NCI-H2029 (cell line): ENCODE measurements around the gene MYH9.

ENCODE experiments used
- DNase-seq: peaks from one replicate; lab custom pipeline; 2025; lab: John Stamatoyannopoulos, UW

The MYH9 gene

DNA sequence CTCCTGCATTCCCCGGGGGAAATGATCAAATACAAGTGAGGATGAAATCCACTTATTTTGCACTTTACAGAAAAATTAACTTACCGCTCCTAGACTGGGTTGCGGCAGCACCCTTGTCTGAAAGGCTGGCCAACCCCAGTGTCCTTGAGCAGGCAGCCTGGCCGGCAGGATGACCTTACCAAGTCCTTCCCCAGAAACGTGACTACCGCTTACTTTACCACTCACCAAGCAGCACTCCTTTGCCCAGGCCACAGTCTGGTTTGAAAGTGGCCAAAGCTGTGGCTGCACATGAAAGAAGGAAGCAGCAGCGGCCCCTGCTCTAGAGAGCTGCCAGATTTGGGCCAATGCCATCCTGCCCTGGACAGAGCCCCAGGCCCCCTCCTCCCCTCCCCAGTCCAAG is 20.3 kb downstream of the MYH9 start:
- DNase-seq: no peak

DNA sequence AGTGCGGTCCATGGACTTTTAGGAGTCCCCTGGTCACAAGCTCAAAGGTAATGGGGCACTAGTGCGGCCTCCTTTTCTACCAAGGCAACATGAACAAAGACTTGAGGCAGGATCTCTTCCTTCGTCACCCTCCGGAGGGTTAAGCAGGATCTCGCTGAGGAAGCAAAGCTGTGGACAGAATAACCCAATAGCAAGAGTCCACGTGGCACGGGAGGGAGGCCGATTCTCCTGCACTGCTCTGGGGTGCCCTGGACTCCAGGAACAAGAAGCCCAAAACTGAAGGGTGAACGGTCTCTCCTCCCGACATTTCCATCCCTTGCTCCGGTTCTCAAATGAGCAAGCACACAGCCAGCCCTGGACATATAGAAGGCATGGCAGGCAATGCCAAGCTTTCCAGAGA is 20.7 kb downstream of the MYH9 start:
- DNase-seq: no peak

DNA sequence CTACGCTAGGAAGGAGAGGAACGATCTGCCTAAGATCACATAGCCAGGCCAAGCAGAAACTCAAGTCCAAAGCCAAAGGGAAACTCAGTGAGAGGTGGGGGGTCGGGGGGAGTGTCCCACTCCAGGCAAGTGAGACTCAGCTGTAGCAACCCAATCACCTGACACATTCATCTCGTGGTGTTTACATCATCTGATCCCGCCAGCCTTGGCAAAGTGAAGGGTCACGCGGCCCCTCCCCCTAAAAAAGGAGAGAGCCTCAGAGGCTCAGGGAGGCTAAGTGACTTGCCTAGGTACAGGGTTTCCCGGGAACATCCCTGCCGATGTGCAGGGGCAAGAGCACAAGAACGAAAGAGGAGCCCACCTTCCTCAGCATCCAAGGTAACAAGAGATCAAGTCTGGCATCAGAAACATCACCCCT is 21.5 kb downstream of the MYH9 start:
- DNase-seq: no peak

DNA sequence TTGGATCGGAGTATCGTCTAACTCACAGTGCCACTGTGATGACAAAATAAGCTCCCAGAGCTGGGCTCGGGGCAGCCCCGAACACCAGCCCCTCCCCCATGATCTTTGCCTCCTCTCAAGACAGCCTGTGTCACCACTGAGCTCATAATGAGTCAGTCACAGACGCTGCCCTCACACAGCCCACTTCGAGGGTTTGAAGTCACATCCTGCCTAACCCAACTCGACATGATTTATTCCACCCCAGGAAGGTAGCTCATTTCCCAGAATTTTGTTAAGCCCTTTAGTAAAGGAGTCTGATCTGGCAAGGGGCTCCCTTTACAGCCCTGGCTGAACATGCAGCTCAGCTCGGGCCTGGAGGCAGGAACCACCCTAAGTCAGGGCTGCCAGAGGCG is 22.8 kb downstream of the MYH9 start:
- peak; percentile 51 for DNase-seq

DNA sequence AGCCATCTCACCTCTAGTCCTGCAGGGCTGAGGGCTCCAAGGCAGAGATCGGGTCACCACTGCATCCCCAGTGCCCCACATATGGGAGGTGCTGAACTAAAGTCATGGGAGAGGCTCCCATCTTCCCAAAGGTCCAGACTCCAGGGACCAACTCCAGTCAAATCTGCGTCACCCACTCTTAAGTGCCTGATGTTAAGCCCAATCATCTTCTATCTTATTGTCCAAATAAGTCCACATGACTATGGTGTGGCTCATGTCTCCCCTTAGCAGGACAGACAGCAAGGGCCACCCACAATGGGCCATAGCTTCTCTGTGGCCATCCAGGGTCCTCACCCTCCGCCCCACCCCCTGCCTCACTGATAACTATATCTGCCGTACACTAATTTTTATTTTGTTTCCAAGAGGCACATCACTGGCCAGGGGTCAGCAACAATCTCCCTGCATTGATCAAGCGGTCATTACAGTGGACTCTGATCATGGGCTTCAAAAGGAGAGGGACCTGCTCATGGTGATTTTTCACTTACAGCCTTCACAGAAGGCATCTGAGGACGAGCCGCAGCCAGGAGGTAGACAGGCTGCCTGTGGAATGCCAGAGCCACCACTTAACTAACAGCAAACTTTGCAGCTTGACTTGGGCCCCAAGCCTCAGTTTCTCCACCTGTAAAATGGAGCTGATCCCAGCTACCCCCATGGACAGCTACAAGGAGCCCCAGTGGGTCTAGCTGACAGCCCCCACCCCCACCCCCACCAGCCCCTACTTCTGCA is 23.3 kb downstream of the MYH9 start:
- no peak for DNase-seq

DNA sequence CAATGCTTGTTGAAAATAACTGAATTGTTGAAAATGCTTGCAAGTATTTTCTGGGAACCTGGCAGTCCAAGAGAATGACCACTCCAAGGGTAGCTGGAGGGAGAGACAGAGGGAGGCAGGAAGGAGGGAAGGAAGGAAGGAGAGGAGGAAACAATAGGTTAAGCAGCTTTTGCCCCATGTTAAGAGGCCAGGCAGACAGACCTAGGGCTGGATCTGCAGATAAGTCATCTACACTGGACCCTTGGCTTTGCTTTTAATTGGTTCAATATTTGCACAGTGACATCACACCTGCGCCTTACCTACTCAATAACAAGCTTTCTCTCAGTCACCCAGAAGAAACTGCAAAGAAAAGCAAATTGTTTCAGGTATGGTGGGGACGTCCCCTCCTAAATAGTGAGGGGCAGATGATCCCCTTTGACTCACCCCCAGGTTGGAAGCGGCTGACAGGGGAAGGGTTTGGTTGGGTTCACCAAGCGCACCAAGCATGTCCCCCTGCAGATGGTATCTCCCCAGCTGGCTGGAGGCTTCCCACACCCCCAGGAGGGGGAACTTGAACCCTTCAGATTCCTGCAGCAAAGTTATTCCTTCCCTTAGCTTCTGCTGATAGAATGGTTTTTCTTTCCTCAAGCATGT is 24.3 kb downstream of the MYH9 start:
- peak; percentile 54 for DNase-seq

DNA sequence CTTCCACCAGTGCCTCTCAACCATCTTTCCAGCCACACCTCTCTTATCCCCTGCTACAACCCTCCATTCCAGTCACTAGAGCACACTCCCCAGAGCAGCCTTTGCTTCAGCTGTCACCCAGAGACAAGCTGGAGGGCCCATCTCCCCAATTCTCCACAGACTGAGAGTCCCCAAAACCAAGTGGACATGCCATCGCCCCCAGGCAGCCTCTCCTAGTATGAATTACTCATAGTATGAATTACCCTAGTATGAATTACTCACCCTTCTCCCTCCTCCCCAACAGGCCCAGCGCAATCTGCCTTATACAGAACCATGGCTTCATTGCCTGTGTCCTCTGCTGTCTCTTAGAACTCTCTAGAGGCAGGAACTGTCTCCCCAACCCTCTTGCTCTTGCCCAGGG is 24.8 kb downstream of the MYH9 start:
- no peak for DNase-seq

DNA sequence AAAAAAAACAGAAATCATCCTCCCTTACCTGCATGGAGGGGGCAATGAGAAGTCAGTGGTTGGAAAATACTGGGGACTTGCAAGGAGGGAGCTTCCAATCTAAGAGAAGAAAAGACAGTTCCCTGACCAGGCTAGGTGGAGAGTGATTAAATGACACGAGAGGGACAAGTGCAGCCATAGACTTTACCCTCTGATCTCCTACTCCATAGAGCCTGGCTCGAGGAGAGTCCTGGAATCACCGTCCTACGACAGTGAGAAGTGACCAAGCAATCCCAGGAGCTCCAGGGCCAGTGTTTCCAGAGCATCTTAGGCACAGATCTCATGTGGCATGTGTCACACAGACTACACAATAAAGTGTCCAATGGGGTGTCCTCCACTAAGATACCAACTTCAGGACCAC is 25.7 kb downstream of the MYH9 start:
- no peak for DNase-seq

DNA sequence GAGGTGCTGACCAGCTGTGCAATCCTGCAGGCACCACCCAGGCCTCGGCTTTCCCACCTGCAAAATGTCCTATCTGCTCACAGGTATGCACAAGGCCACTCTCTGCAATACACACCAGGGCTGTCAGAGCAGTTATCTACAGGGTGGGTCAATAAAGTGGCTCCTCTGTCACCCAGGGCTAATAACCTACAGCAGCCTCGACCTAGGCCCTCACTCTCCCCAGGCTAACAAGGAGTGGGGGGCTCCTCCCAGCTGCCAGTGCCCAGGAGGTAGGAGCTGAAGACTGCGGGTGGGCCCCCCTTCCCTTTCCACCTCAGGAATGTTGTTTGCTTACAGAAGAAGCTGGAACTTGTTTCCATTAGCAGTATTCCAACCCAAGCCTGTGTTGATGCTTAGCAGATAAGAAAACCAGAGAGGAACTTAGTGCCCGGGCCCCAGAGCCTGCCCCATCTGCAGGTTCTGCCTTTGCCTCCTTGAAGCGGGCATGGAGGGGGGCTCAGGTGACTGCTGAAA is 26.8 kb downstream of the MYH9 start:
- no peak for DNase-seq

DNA sequence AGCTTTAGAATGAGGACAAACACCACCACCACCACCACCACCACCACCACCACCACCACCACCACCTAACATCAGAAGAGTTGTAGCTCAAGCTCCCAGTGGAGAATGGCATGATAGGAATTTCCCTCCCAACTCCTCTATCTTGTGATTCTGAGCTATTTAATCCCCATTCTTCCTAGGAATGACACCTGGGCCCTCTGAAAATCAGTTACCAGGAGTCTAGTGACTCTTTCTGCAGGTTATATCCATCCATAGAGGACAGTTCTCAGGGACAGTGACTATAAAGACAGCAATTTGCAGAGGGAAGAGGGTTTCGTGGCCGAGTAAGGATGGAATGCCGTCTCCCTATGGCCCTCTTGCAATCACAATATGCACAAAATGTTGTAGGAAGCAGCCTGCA is 27.8 kb downstream of the MYH9 start:
- DNase-seq: no peak

DNA sequence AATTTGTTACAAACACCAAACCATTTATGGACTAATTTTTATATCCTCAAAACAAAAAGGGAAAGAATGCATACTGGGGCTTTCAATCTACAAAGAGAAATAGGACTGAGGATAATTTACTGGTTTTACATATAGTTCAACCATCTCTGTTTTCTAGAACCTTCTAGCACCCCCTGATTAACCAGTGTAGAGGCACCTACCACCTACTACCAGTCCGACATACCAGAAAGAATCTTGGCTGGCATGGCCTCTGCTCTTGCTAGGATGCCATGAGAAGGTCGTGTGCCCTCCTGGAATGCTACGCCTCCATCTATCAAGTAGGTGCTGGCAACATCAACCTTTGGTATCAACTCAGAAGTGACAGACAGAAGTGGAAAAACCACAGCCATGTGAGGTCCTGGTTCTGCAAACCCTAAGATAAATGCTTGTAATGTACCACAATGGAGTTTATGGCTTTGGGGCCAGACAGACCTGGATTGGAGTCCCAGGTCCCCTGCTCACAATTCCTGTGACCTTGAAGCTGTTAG is 28.2 kb downstream of the MYH9 start:
- DNase-seq: no peak

DNA sequence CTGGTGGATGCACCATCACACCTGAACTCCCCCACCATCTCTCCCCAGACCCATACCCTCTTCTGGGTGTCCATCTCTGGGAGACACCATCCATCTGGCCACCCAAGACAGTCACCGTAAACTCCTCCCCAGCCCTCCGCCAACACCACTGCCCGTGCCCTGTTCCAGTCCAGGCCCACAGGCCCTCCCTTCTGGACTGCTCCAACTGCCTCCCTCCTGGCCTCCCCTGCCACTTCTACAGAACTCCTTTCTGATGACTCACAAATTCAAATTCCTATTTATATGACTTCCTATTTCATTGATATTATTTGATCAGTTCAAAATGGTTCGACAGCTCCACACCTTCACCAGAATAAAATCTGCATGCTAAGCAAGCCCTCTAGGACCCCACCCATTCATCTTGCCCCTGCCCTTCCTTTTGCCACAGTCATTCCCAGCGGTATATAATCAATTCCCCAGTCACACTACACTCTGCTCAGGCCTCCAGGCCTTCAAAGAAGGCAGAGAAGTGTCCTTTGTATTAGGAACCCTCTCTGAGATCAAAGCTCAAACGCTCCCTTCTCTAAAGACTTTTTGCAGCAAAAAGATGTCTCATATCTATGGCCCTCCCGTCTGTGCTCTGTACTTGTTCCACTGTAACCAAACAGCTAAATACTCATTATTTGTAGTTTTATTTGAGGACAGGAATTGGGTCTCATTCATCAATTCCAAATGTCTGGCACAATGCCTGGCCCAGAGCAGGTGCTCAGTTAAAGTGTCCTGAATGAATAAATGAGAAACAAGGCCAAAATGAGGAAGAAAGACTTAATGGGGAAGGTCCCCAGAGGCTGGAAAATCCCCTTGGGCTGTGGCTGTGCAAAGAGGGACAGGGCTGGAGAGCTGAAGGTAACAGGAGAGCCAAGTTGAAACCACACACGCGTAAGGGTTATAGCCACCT is 29.0 kb downstream of the MYH9 start:
- no peak for DNase-seq

DNA sequence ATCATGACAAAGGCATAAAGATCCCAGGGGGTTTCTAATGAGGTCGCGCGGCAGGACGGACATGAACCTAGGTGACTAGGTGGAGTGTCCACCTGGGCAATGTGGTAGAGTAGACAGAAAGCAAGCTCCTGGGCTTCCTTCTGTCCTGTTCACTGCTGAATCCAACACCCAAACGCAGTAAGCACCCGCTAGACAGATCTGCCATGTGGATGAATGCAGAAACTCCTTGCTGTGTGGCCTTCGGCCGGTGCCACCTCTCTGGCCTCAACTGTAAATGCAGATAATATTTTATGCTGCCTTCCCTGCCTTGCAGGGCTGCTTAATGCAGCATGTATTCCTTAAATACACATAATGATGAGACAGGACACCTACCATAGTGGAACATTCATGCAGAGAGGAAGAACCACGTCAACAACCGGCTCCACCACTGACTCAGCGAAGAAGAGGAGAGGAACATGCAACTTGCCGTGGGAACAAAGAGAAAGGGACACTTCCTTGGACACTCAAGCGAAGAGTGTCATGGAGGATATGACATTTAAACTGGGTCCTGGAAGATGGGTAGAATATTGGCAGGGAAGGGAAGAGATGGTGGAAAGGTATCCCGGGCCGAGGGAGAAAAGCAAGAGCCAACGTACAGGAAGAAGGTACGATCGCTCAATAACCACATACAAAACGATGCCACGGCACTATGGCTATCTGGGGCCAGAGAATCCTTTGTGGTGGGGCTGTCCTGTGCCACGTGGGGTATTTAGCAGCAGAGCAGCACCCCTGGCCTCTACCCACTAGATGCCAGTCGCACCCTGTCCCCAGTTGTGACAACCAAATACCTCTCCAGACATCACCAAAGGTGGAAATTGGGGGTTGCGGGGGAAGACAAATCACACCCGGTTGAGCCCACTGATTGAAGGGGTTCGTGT is 30.8 kb downstream of the MYH9 start:
- no peak for DNase-seq

DNA sequence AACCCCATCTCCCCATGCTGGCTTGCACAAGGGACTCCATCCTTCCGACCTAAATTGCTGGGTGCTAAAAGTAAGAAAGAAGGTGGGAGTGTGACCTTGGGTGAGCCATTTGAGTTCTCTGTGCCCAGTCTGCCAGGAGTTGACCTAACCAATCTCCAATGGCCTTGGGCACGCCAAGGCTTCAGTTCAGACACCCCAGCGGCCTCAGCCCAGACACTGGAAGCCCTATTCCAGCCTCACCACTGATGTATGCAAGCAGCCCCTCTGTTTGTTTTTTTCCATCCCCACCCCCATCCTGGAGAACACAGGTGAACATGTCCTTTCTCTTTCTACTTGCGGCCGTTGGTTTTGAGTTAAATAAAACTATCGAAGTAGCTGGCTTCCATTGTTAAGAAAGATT is 31.9 kb downstream of the MYH9 start:
- DNase-seq: no peak

DNA sequence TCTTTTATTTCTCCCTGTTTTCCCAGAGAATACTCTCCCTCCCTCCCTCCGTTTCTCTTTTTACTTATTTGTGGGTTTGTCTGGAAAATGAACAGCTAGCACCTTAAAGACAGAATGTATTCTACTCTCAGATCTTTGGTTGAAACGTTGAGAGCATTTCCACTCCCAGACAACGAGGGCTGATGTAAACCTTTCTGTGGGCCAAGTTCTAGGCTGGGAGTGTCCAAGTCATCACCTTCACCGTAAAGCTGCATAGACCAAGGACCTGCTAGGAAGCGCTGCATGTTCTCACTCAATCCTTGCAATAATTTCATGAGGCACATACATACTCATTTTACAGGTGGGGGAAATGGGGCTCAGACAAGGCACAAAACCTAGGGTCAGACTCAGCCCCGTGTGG is 32.4 kb downstream of the MYH9 start:
- DNase-seq: no peak

DNA sequence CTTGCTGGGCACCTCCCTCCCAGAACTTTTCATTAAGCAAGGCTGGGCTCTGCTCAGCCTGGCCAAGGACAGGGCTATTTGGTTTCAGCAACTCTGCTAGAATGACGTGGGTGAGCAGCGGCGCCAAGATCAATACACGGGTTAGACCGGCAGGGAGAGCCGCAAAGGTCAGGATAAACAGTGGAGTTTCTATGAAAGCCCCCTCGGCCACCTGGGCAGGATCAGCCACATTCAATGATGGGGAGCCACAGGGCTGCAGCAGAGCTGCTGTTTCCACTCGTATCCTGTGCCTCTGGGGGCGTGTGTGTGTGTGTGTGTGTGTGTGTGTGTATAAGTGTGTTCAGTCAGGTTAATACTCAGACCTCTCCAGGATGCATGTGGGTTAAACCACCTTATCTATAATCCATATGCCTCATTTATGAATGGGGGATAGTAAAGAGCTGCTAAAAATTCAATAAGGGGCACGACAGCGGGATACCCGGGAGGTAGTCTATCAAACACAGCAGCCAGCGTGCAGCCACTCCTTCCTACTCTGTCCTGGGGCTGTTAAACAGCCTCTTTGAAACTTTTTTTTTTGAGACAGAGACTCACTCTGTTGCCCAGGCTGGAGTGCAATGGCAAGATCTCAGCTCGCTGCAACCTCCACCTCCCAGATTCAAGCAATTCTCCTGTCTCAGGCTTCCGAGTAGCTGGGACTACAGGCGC is 34.8 kb downstream of the MYH9 start:
- DNase-seq: no peak

DNA sequence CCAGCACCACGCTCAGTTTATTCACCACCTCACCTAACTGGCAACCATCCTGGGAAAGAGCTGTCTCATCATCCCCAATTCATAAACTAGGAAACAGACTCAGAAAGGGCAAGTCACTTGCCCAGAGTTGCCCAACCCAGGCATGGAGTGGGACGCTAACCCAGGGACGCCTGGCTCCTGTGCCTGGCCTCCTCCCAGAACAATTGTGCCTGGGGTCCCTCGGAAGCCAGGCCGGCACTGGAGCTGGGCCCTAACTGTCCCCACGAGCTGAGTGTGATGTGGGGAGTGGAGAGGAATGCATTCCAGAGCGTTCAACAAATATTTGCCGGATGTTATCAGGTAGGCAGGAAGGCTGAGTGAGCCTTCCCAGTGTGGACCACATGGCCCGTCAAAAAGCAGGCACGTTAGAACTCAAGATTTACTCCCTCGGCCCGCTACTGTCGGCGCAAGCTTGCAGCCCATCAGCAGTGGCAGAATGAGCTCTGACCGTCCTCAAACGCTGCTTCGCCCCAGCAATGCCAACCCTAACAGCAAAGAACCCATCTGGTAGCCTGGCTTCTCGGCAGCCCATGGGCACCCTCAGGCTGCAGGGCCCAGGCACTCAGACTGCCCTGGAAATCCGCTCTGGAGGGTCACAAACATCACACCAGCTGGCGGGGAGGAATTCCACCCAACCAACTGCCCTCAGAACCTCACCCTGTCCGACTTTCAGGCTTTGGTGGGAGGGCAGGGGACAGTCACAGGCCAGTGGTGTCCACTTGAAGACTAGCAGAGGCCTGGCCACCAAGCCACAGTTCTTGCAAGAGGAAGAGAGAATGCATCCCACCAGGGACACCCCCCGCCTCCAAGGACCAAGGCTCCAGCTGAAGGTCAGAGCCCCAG is 35.6 kb downstream of the MYH9 start:
- DNase-seq: no peak

DNA sequence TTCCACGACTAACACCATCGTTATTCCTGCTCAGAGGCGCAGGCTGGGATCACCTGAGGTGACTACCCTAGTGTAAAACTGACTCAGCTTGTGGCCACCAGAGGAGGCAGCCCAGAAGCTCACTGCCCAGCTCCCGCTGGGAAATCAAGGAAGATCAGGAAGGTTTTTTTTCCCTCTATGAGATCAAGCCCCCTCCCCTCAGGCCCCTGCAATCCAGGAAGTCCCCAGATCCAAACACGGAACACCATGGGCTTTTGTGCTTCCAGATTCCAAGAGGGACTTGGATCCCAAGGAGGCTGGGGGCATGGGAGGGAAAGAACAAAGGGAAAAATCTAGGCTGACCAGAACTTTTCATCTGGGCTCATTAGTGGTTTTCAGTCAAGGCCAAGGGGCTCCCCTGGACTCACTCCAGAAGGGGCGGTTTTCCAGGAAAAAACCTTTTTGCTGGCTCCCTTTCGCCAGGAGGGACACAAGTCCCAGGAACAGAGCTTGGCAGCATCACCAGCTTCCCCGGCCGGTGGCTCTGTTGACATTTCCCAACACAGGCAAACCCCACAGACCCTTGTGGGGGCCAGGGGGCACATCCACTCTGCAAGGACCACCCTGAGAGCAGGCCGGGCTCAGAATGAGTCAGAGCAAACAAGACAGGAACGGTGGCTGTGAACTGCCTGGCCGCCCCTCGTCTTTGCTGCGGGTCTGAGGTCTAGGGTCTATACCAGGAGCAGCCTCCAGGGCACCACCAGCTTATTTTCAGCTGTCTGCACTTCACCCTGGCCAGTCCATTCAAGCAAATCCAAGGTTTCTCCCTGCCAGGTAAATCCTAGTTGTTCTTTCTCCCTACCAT is 36.8 kb downstream of the MYH9 start:
- DNase-seq: no peak

DNA sequence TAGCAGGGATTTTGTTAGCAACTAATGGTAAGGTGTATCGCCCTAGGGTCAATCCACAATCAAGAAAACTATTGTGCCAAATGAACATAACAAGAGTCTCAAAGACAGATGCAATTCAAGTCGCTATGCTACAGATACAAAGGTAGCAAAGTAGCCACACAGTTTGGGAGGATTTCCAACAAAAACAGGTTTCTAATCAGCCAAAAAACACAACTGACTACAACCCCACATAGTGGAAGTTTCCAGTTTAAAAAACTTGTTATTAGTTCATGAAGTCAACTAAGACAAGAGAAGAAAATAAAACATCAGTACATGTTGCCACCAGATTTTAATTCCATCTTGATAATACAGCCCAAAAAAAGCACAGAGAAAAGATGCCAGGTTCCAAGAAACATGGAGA is 38.0 kb downstream of the MYH9 start:
- DNase-seq: no peak
